GM19328 (cell line): ENCODE data around the gene TAS1R1.
"Not testable (repeated sequence)": the region's sequence is repeated elsewhere in the genome, so short reads cannot be mapped to it uniquely, and the experiment has no call there.

ENCODE experiments used
- ATAC-seq: cut with Tn5 transposase; IDR thresholded peaks from one replicate; pipeline ENCODE4 v1.9.1; 2021; ENCODE audit warnings: mild to moderate bottlenecking, moderate library complexity; ENCODE audit not compliant: unreplicated experiment

Gene TAS1R1

GRCh38 chr1:6519935-6520671 is 35.0 kb upstream of the TAS1R1 start:
- ATAC-seq: no peak

- ATAC-seq: no peak
Measured at GRCh38 chr1:6521536-6521935, 33.6 kb upstream of the TAS1R1 start.

GRCh38 chr1:6523566-6523965 is 31.5 kb upstream of the TAS1R1 start:
- ATAC-seq: no peak

- ATAC-seq: no peak
Measured at GRCh38 chr1:6526316-6526715, 28.8 kb upstream of the TAS1R1 start.

- no peak for ATAC-seq
Measured at GRCh38 chr1:6528492-6528891, 26.6 kb upstream of the TAS1R1 start.

GRCh38 chr1:6530504-6531160 is 24.5 kb upstream of the TAS1R1 start:
- no peak for ATAC-seq

- ATAC-seq: no peak
Measured at GRCh38 chr1:6531996-6532395, 23.1 kb upstream of the TAS1R1 start.

- no peak for ATAC-seq
Measured at GRCh38 chr1:6534248-6534822, 20.8 kb upstream of the TAS1R1 start.

- ATAC-seq: no peak
Measured at GRCh38 chr1:6535214-6535613, 19.9 kb upstream of the TAS1R1 start.

GRCh38 chr1:6536291-6536690 is 18.8 kb upstream of the TAS1R1 start:
- no peak for ATAC-seq

GRCh38 chr1:6538956-6539355 is 16.2 kb upstream of the TAS1R1 start:
- no peak for ATAC-seq

GRCh38 chr1:6544831-6545230 is 10.3 kb upstream of the TAS1R1 start:
- no peak for ATAC-seq

GRCh38 chr1:6545276-6546112 is 9.6 kb upstream of the TAS1R1 start:
- ATAC-seq: no peak

GRCh38 chr1:6546326-6546725 is 8.8 kb upstream of the TAS1R1 start:
- no peak for ATAC-seq

GRCh38 chr1:6547301-6547700 is 7.8 kb upstream of the TAS1R1 start:
- no peak for ATAC-seq

- ATAC-seq: peak; percentile 83
Measured at GRCh38 chr1:6554031-6554906, 838 bp upstream of the TAS1R1 start, which contains the start of gene NOL9. NOL9 (minus strand) TSS chr1:6554513; CDS start chr1:6554502, 11 bp downstream.

GRCh38 chr1:6557597-6557996 is 2.5 kb downstream of the TAS1R1 start:
- no peak for ATAC-seq

- not testable (repeated sequence) for ATAC-seq
Measured at GRCh38 chr1:6559161-6559560, 4.1 kb downstream of the TAS1R1 start.

GRCh38 chr1:6560267-6560666 is 5.2 kb downstream of the TAS1R1 start:
- ATAC-seq: no peak

GRCh38 chr1:6569033-6569432 is 13.9 kb downstream of the TAS1R1 start:
- ATAC-seq: no peak
